Measurements from ENCODE around the gene IL1RAPL1. TPM values are rescaled to one million over a fixed set of nuclear protein-coding genes. Genes with fewer than 3 reads are reported as not detected.

IL1RAPL1 gene
- total RNA-seq, 2 donors from 2014 or later, result 0.54 TPM; not detected in 1

DNA sequence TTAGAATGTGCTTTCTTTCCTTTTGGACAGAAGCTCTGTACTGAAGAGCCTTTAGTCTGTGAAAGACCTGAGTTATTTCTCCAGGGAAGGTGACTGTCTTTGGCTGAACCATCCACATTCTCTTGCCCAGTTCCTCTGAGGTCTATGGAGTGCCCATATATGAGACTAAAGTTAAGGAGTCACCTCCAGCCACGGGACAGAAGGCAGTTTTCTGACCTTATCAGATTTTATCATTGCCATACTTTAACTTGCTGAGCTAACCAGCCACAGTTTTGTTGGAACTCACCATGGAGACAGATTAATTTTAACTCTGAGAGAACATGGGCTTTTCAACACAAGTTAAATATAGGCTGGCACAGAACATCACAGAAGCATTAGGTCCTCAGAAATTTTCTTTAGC lies 26.3 kb downstream of the IL1RAPL1 start:
- ATAC-seq (ENCODE audit: insufficient number of reproducible peaks, low FRiP score, low read depth) (no peak), DNase-seq (ENCODE audit: low spot score) (no peak)
- H3K4me3 ChIP-seq, result no peak overlapping the region
- H3K27me3 ChIP-seq (replicated peaks; ENCODE audit: insufficient read depth), result no peaks in the 10 kb centered on the region
- TF ChIP-seq, protein P1, sequence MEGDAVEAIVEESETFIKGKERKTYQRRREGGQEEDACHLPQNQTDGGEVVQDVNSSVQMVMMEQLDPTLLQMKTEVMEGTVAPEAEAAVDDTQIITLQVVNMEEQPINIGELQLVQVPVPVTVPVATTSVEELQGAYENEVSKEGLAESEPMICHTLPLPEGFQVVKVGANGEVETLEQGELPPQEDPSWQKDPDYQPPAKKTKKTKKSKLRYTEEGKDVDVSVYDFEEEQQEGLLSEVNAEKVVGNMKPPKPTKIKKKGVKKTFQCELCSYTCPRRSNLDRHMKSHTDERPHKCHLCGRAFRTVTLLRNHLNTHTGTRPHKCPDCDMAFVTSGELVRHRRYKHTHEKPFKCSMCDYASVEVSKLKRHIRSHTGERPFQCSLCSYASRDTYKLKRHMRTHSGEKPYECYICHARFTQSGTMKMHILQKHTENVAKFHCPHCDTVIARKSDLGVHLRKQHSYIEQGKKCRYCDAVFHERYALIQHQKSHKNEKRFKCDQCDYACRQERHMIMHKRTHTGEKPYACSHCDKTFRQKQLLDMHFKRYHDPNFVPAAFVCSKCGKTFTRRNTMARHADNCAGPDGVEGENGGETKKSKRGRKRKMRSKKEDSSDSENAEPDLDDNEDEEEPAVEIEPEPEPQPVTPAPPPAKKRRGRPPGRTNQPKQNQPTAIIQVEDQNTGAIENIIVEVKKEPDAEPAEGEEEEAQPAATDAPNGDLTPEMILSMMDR (IDR thresholded peaks at IDR 0.05), result no peak
- H3K9me3 ChIP-seq, result no peaks in the 10 kb centered on the region
- H3K27ac ChIP-seq, result no peak overlapping the region
- H3K36me3 ChIP-seq, result no peaks in the 10 kb centered on the region
- no peaks in the 10 kb centered on the region for H3K4me1 ChIP-seq (ENCODE audit: control insufficient read depth in 1 of 2, low read depth in 2 of 2)

DNA sequence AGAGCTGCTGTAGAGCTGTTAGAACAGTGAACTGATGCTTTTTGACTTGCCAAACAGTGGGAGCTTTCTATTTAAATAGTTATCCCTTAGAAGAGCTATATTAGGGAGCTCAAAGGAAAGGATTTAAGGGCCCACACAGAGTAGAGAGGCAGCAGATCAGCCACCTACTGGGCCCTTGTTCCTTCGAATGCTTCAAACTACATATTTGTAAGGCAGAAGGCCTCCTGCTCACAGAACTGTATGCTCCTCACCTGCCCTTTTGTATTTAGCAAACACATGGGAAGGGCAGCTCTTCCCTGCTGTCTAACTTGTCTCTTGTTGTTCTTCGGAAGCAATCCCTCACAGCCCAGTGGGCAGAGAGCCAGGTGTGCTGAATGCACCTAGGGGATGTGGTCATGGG lies 38.0 kb downstream of the IL1RAPL1 start:
- ATAC-seq (ENCODE audit: insufficient number of reproducible peaks, low FRiP score, low read depth) (no peak), DNase-seq (ENCODE audit: low spot score) (no peak)
- TF ChIP-seq, protein P1 (IDR thresholded peaks at IDR 0.05), result no peak
- Histone ChIP-seq H3K4me3 (no peak overlapping the region), H3K27ac (no peak overlapping the region), H3K36me3 (no peaks in the 10 kb centered on the region), H3K4me1 (ENCODE audit: control insufficient read depth in 1 of 2, low read depth in 2 of 2) (no peaks in the 10 kb centered on the region), H3K9me3 (no peaks in the 10 kb centered on the region), H3K27me3 (replicated peaks; ENCODE audit: insufficient read depth) (no peaks in the 10 kb centered on the region)

DNA sequence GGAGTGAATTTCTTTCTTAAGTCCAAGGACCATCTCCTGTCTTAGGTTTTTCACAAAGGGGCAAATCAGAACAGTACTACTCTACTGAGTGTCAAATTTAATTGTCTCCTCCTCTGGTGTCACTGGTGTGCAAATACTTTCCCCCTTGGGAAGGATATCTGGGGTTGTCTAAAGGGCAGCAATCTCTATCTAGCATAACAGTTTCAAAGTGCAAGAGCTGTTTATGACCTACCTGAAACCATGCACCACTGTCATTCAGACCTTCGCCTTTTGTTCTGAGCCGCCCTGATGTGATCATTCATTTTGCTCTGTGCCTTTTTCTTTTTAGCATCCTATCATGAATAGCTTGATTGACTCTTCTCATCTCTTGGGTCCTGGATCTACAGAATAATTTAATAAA lies 39.3 kb downstream of the IL1RAPL1 start:
- no peak for ATAC-seq (ENCODE audit: insufficient number of reproducible peaks, low FRiP score, low read depth)
- no peaks in the 10 kb centered on the region for H3K36me3 ChIP-seq
- DNase-seq (ENCODE audit: low spot score), result no peak

DNA sequence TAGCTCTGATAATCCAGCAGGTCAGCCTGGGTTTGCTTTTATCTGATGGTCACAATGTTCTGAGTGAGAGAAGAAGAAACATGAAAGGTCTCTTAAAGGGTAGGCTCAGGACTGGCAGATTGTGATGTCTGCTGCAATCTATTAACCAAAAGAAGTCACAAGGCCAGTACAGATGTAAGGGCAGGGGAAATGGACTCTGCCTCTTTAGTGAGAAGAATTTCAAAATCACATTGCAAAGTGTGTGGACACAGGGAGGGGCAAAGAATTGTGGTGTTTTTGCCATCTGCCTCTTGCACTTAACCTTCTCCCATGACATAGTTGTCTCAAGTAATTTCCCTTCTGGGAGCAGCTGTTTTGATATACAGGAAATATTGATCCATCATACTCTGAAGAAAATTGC lies 40.9 kb downstream of the IL1RAPL1 start:
- H3K4me1 ChIP-seq (ENCODE audit: control insufficient read depth in 1 of 2, low read depth in 2 of 2), result no peaks in the 10 kb centered on the region
- H3K27me3 ChIP-seq (replicated peaks; ENCODE audit: insufficient read depth), result no peaks in the 10 kb centered on the region
- H3K36me3 ChIP-seq, result no peaks in the 10 kb centered on the region
- no peak overlapping the region for H3K27ac ChIP-seq
- TF ChIP-seq, protein P1 (IDR thresholded peaks at IDR 0.05), result no peak
- H3K4me3 ChIP-seq, result no peak overlapping the region
- H3K9me3 ChIP-seq, result no peaks in the 10 kb centered on the region
- no peak for DNase-seq (ENCODE audit: low spot score)
- no peak for ATAC-seq (ENCODE audit: insufficient number of reproducible peaks, low FRiP score, low read depth)

More for the DNA sequence above, 39.3 kb downstream of the IL1RAPL1 start:
- Histone ChIP-seq H3K27me3 (replicated peaks; ENCODE audit: insufficient read depth) (no peaks in the 10 kb centered on the region), H3K9me3 (no peaks in the 10 kb centered on the region), H3K4me1 (ENCODE audit: control insufficient read depth in 1 of 2, low read depth in 2 of 2) (no peaks in the 10 kb centered on the region), H3K4me3 (no peak overlapping the region), H3K27ac (no peak overlapping the region)
- TF ChIP-seq, protein P1 (IDR thresholded peaks at IDR 0.05), result no peak

DNA sequence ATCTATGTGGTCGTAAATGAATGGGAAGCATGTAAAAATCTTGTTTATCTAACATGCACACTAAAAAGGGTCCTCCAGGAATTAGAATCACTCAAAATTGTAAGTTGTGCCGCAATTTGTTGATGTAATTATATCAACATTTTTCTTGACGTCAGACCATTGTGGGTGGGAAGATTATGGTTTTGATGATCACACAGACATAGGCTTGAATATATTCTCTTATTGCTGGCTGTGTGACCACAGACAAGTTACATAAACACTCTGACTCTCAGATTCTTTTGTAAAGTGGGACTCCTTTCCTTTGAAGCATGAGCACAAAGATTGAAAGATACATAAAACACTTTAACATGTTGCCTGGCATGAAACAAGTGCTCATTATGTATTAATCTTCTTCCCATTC lies 51.5 kb downstream of the IL1RAPL1 start:
- Histone ChIP-seq H3K4me1 (ENCODE audit: control insufficient read depth in 1 of 2, low read depth in 2 of 2) (no peaks in the 10 kb centered on the region), H3K27me3 (replicated peaks; ENCODE audit: insufficient read depth) (no peaks in the 10 kb centered on the region), H3K27ac (no peak overlapping the region), H3K9me3 (no peaks in the 10 kb centered on the region), H3K4me3 (no peak overlapping the region), H3K36me3 (no peaks in the 10 kb centered on the region)
- TF ChIP-seq, protein P1 (IDR thresholded peaks at IDR 0.05), result no peak
- no peak for DNase-seq (ENCODE audit: low spot score)
- no peak for ATAC-seq (ENCODE audit: insufficient number of reproducible peaks, low FRiP score, low read depth)

Measured in thoracic aorta (tissue), 2 donors.